T-helper 9 cell (primary cell): ENCODE measurements around the gene ZNF592.

Experiments
- DNase-seq: peaks from one replicate; pipeline ENCODE4 v3.0.0-alpha.2; 2020

Gene ZNF592

DNA sequence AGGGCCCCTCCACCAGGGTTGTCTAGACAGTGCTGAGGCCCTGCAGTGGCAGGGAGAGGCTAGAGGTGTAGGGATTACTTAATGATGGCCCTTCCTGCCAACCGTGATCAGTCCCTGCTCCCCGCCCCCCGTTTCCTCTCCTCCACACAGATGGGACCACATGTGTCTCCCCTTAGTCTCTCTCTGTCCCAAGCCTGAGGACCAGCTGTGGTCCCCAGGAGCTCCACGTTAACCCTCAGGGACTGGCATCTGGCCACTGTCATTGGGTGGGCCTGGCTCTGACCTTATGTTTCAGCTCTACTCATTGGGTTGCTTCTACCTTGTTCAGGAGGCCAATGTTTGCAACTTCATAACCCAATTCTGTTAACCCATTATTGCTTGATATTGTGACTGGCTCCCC is 62.8 kb downstream of the ZNF592 start:
- no peak for DNase-seq

- no peak for DNase-seq
Observed at GRCh38 chr15:84811828-84812227, 63.4 kb downstream of the ZNF592 start.

DNA sequence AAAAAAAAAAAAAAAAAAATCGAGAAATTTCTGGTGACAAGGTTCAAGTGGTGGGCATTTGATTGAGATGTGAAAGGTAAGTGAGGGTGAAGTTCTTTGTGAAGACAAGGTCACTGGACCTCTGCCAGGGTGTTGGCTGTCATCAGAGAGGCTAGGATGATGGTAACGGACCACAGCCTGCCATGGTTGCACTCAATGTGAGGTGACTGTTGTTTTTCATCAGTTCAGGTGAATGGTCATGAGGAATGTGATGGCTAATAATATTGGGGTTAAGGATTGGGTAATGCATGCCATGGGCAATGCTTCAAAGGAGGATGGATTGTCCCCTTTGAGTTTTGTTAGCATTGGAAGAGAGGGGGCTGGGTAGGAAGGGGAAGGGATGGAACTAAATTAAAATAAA is 64.5 kb downstream of the ZNF592 start:
- DNase-seq = no peak

- no peak for DNase-seq
Observed at GRCh38 chr15:84813435-84813834, 65.0 kb downstream of the ZNF592 start.

GRCh38 chr15:84813931-84814330 is 65.5 kb downstream of the ZNF592 start:
- DNase-seq = no peak

- no peak for DNase-seq
Observed at GRCh38 chr15:84814916-84815315, 66.5 kb downstream of the ZNF592 start.

DNA sequence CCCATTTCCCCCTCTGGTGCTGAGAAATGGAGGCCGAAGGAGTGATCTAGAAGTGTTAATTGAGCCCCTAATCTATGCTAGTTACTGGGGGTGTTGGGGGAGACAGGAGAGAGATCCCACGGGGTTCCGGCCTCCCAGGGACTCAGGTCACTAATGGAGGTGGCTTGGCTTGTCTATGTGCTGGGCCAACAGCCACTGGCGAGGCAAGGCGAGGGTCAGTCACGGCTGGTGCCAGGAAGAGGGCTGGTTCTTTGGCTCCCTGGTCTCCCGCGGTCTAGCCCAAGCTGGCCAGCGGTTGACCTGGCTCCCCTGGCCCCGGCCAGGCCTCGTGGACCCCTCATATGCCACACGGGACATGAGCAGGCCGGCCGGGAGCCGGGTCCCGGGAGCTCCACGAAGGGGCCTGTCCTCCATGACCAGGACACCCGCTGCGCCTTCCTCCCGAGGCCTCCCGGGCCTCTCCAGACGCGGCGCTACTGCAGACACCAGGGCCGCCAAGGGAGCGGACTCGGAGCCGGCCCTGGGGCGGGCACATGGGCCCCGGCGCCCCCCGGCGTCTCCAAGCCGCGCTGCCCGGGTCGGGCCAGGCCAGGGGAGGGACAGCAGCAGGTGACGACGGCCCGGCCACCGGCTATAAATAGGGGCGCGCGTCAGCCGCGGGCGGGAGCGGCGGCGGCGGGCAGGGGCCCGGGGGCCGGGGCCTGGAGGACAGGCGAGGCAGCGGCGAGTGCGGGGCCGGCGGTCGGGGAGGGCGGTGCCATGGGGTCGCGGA is 68.5 kb downstream of the ZNF592 start, which contains the start of gene ALPK3:
Gene ALPK3 (plus strand): TSS at position 663 of the 772 bp plus-strand sequence. CDS start 97 bp downstream, at position 760.
- no peak for DNase-seq

DNA sequence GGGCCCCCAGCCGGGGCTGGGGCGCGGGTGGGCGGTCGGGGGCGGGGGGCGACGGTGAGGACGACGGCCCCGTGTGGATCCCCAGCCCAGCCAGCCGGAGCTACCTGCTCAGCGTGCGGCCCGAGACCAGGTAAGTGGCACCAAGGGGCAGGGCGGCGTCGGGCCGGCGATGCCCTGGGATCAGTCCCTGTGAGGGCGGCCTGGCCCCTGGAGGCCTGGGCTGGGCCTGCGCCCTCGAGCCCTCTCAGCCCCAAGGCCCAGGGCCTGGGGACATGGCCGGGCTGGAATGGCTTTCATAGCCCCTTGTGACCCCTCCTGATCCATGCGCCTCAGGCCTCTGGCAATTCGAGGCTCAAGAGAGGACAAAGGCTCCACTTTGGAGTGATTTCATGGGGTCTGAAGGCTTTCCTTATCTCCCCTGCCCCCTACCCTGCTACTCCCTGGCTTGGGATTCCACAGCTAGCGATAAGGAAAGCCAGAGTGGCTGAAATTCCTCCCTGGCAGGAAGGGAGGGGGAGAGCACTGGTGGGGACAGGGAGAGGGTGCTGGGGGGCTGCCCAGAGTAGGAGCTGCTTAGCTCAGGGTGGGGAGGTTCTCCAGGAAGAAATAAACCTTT is 69.2 kb downstream of the ZNF592 start:
- no peak for DNase-seq

GRCh38 chr15:84818261-84819131 is 70.1 kb downstream of the ZNF592 start:
- no peak for DNase-seq

DNA sequence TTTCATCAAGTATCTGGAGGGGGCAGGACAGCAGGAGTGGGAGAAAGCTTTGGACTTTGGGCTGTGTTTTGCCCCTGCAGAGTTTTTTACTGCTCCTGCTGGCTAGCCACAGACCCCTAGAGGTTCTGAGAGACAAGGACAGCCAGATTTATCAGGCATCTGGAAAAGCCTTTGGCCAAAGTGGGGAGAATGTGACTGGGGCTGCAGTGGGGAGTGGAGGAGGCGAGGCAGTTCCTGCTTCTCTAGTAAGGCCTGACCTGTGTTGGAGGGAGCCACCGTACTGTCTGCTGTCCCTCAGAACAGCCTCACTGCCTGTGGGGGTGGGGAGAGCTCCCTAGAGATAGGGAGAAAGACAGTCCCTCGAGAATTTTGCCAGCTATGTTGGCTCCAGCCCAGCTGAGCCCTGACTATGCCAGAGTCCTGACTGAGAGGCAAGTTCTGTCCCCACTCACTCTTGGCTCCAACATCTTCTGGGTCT is 70.9 kb downstream of the ZNF592 start:
- DNase-seq = no peak

- DNase-seq = no peak
Observed at GRCh38 chr15:84819791-84820190, 71.4 kb downstream of the ZNF592 start.

GRCh38 chr15:84821501-84822021 is 73.2 kb downstream of the ZNF592 start:
- no peak for DNase-seq

- no peak for DNase-seq
Observed at GRCh38 chr15:84822653-84823281, 74.4 kb downstream of the ZNF592 start.

DNA sequence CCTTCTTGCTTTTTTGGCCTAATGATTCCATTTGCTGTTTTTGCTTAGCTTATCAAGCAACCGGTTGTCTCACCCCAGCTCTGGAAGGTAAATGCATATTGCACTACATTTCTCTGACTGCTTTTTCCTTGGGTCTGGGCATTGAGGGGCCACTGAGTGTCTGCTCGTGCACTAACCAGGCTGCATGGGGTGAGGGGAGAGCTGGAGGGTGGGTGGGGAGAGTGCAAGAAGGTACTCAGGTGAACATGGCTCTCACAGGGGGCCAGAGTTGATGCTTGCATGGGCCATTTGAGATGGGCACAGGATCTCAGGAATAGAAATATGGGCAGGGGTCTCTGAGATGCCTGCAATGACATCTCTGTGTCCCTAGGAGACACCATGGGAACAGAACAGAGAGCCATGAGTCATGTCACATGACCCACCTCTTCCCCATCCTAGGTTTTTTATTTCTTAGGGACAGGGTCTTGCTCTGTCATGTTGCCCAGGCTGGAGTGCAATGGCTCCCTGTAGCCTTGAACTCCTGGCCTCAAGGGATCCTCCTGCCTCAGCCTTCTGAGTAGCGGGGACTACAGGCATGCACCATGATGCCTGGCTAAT is 75.0 kb downstream of the ZNF592 start:
- no peak for DNase-seq

- DNase-seq = no peak
Observed at GRCh38 chr15:84824260-84825007, 76.0 kb downstream of the ZNF592 start.

- DNase-seq = no peak
Observed at GRCh38 chr15:84826369-84826823, 78.0 kb downstream of the ZNF592 start.

- DNase-seq = no peak
Observed at GRCh38 chr15:84827246-84827645, 78.9 kb downstream of the ZNF592 start.

DNA sequence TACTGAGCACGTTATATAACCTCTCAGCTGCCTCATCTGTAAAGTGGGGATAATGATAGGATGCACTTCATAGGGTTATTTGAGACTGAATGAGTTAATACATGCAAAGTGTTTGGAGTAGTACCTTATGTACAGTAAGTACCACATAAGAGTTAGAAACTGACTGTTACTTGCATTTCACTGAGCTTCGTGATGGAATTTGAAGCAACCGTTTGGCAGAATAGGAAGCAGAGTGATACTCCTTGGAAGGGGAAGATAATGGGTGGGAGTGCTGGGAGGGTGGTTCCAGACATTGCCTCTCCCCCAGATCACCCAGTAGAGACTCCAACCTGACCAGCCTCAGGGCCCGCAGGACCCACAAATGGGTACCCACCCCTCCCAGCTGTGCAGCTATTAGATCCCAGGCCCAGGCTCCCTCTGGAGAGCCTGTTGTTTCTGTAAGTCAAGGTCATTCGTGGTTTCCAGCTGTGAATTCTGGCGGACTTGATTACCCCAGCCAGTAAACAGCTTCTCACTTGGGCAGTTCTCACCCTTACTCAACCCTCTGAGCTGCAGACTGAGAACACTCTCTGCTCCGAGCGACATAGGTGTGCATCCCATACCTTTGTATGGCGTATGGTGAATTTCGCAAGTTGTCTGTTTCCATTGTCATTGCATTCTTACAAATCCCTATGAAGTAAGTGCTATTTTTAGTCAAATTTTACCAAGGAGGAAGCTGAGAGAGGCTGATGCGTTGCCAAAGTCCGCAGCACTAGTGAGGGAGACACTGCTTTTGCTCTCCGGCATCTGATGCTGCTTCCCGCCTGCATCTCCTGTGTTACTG is 79.9 kb downstream of the ZNF592 start:
- no peak for DNase-seq

- no peak for DNase-seq
Observed at GRCh38 chr15:84829428-84829827, 81.0 kb downstream of the ZNF592 start.

DNA sequence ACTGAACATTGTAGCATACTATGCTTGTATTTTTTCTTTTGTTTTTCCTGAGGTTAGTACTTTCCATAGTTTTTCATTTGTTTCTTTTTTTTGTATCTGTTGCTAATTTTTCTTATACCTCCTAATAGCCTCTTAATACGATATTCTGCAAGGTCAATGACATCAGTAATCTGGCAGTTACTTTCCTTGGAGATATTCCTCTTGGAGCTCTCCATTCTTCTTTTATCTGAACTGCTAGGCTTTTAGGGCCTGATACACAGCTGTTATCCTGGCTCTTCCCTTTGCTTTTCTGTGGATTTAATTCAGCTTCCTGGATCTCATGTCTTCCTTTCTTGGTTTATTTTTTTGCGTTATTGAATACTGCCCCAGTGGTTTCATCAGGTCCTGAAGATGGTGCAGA is 81.6 kb downstream of the ZNF592 start:
- DNase-seq = no peak
